GM21381 (cell line): ENCODE measurements around the gene KLF6.
A peak's percentile ranks its signal among the peaks of the same experiment; 100 is the strongest.

Experiments
- ATAC-seq: cut with Tn5 transposase; IDR thresholded peaks from one replicate; pipeline ENCODE4 v1.9.1; 2021; ENCODE audit warnings: mild to moderate bottlenecking, moderate library complexity; ENCODE audit not compliant: unreplicated experiment

The KLF6 gene

GRCh38 chr10:3784510-3785250, at the start of gene KLF6:
Gene KLF6, minus strand, starts transcription at chr10:3785209. Its CDS starts 195 bp downstream, at chr10:3785014.
- peak; percentile 0 for ATAC-seq

- no peak for ATAC-seq
Measured at GRCh38 chr10:3834404-3834803, 49.4 kb upstream of the KLF6 start.

GRCh38 chr10:3833046-3833445, 48.0 kb upstream of the KLF6 start:
- no peak for ATAC-seq

GRCh38 chr10:3832022-3832786, 47.2 kb upstream of the KLF6 start:
- peak; percentile 36 for ATAC-seq

GRCh38 chr10:3831608-3832007, 46.6 kb upstream of the KLF6 start:
- no peak for ATAC-seq

GRCh38 chr10:3830946-3831345, 45.9 kb upstream of the KLF6 start:
- no peak for ATAC-seq

GRCh38 chr10:3829156-3830050, 44.4 kb upstream of the KLF6 start:
- ATAC-seq, result no peak

- ATAC-seq, result no peak
Measured at GRCh38 chr10:3828404-3829155, 43.6 kb upstream of the KLF6 start.

GRCh38 chr10:3827768-3828403, 42.9 kb upstream of the KLF6 start:
- no peak for ATAC-seq

GRCh38 chr10:3827266-3827665, 42.3 kb upstream of the KLF6 start:
- ATAC-seq, result no peak

- ATAC-seq, result no peak
Measured at GRCh38 chr10:3825862-3826351, 40.9 kb upstream of the KLF6 start.

GRCh38 chr10:3825244-3825643, 40.2 kb upstream of the KLF6 start:
- no peak for ATAC-seq

- no peak for ATAC-seq
Measured at GRCh38 chr10:3822541-3823330, 37.7 kb upstream of the KLF6 start.

GRCh38 chr10:3820255-3820654, 35.2 kb upstream of the KLF6 start:
- ATAC-seq, result no peak

- no peak for ATAC-seq
Measured at GRCh38 chr10:3816995-3817394, 32.0 kb upstream of the KLF6 start.

GRCh38 chr10:3814838-3815220, 29.8 kb upstream of the KLF6 start:
- no peak for ATAC-seq

GRCh38 chr10:3813986-3814837, 29.2 kb upstream of the KLF6 start:
- ATAC-seq, result no peak

- no peak for ATAC-seq
Measured at GRCh38 chr10:3813267-3813666, 28.3 kb upstream of the KLF6 start.
